Osteoblast (primary cell): ENCODE measurements around the gene IL13RA1. TPM values are rescaled to one million over a fixed set of nuclear protein-coding genes. Genes with fewer than 3 reads are reported as not detected.

ENCODE experiments used
- DNase-seq: peaks from one replicate; pipeline ENCODE4 v3.0.0; 2011; ENCODE audit warnings: low spot score, mixed read lengths; ENCODE audit not compliant: insufficient read length; ENCODE audit errors: missing footprints
- H2AFZ ChIP-seq: 2 replicates; pipeline ENCODE4 v1.6.0; 2011; ENCODE audit warnings: mild to moderate bottlenecking, low read length
- H3K27ac ChIP-seq: 2 replicates; pipeline ENCODE4 v1.5.1; 2011; ENCODE audit warnings: mild to moderate bottlenecking, low read depth, low read length, moderate library complexity
- H3K27me3 ChIP-seq: 2 replicates; pipeline ENCODE4 v1.6.0; 2012; ENCODE audit warnings: mild to moderate bottlenecking, control low read depth, inconsistent platforms, low read length, moderate library complexity; ENCODE audit not compliant: insufficient read depth
- H3K36me3 ChIP-seq: 2 replicates; pipeline ENCODE4 v1.5.1; 2011; ENCODE audit warnings: mild to moderate bottlenecking, low read length, control low read depth, moderate library complexity; ENCODE audit not compliant: insufficient read depth
- H3K4me1 ChIP-seq: 2 replicates; pipeline ENCODE4 v1.5.1; 2011; ENCODE audit warnings: mild to moderate bottlenecking, low read length, control low read depth, moderate library complexity; ENCODE audit not compliant: insufficient read depth
- H3K4me2 ChIP-seq: 2 replicates; pipeline ENCODE4 v1.6.0; 2011; ENCODE audit warnings: mild to moderate bottlenecking, low read length; ENCODE audit not compliant: insufficient read depth
- H3K4me3 ChIP-seq: fragments of 200-600 bp; sonication (generic); 3 replicates; pipeline ENCODE4 v1.5.1; 2012; ENCODE audit warnings: mild to moderate bottlenecking, low read length, inconsistent platforms; ENCODE audit not compliant: insufficient read depth
- H3K79me2 ChIP-seq: 2 replicates; pipeline ENCODE4 v1.6.0; 2012; ENCODE audit warnings: mild to moderate bottlenecking, low read length, control low read depth, inconsistent platforms; ENCODE audit not compliant: insufficient read depth
- H3K9me3 ChIP-seq: 2 replicates; pipeline ENCODE4 v1.5.1; 2011; ENCODE audit warnings: low read depth, low read length, control low read depth
- H4K20me1 ChIP-seq: 2 replicates; pipeline ENCODE4 v1.6.0; 2012; ENCODE audit warnings: mild to moderate bottlenecking, low read length, control low read depth; ENCODE audit not compliant: insufficient read depth
- CTCF ChIP-seq: IDR thresholded peaks from 2 replicates; pipeline ENCODE4 v1.5.1; 2011; ENCODE audit warnings: mild to moderate bottlenecking, low read depth, low read length, moderate library complexity; ENCODE audit errors: extremely low read depth
- small RNA-seq: library from RNA; depleted of rRNA; stranded (forward); fragments of <200 nt; gene quantifications from one replicate; pipeline ENCODE3, GENCODE V24; 2012
- total RNA-seq: library from RNA; depleted of rRNA; stranded (reverse); fragments of >200 nt; gene quantifications from 2 replicates; pipeline ENCODE4 v1.2.3, GENCODE V29; 2012

IL13RA1 gene
- total RNA-seq, 1 donor: 81.4 TPM

- Histone ChIP-seq H4K20me1 (no peaks in the 10 kb centered on the region), H3K4me2 (peak overlapping the region; percentile 66), H3K36me3 (no peaks in the 10 kb centered on the region), H3K9me3 (no peaks in the 10 kb centered on the region), H3K4me3 (peak overlapping the region; percentile 71), H3K27me3 (no peaks in the 10 kb centered on the region), H3K79me2 (no peaks in the 10 kb centered on the region), H3K27ac (no peak overlapping the region), H2AFZ (peak overlapping the region; percentile 87), H3K4me1 (no peaks in the 10 kb centered on the region)
- peak; percentile 54 for TF ChIP-seq CTCF
- peak; percentile 93 for DNase-seq
These were observed 112.0 kb downstream of the IL13RA1 start for GRCh38 chrX:118839334-118839958.

Small RNA genes within 50 kb of the gene (small RNA-seq; reads per million reads assigned to genes)
- not detected for gene RF00566

Other genes starting within 250 kb of the IL13RA1 start
- gene DOCK11, start 231.8 kb upstream of the IL13RA1 start, total RNA-seq: 26.4 and 29.5 TPM in 2 replicates
- not detected in 2 replicates for gene ZCCHC12, start 96.2 kb downstream of the IL13RA1 start, total RNA-seq
- 0.36 and 0.59 TPM in 2 replicates for gene LONRF3, start 247.0 kb downstream of the IL13RA1 start, total RNA-seq